Fibroblast of skin of left quadriceps (primary cell): ENCODE measurements around the gene DGKH.
"Not testable (repeated sequence)": the region's sequence is repeated elsewhere in the genome, so short reads cannot be mapped to it uniquely, and the experiment has no call there.

Source experiments
- DNase-seq, 2 experiments: peaks; one replicate each; pipeline ENCODE4 v3.0.0-alpha.2; 2013; ENCODE audit warnings: low read depth in 2 of 2

The DGKH gene

DNA sequence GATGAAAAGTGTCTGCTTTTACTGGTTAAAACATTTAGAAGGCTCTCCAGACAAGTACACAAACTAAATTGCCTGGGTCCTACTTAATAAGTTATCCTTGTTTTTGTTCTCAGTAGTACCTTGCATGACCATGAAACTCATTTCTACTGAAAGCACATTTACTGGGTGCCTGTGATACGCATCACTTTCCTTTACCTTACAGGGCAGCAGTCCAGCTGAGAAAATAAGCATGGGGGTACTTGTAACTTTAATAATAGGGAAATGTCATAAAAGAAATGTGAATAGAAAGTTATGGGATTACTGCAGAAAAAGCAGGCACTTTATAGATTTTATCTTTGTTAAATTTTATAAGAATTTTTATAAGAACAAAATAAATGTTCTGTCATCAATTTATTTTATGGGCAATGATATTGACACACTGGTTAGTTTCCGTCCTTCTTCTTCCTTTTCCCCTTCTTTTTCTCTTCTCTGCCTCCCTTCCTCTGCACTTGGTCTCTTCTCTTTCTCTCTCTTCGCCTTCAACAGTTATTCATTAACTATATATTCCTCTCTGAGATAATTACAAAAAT is 116.2 kb downstream of the DGKH start:
- no peak for DNase-seq

DNA sequence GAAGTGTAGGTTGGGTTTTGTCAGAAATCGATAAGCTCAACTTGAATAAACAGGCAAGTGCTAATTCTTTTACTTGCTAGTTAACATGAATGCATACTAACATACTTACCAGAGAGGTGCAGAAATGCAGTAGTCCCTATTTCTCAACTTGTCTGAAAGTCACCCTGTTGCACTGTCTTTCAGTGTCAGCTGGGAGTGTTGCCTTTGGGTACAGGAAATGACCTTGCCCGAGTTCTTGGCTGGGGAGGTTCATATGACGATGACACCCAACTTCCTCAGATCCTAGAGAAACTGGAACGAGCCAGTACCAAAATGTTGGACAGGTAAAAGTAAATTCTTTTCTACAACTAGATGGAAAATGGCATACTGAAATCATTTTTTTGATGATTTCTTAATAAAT is 120.0 kb downstream of the DGKH start:
- no peak for DNase-seq

DNA sequence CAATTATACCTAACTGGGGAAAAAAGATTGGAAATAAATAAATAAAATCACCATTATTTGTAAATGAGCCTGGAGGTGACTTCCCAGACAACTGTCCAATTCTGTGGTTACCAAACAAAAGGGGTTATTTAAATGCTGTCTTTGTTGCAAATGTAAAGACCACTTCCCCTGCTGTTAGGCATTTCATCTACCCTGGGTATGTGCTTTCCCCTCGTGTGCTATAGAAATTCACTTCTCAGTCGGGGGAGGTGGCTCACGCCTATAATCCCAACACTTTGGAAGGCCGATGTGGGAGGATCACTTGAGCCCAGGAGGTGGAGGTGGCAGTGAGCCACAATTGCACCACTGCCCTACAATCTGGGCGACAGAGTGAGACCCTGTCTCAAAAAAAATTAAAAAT is 121.6 kb downstream of the DGKH start:
- DNase-seq, result no peak

DNA sequence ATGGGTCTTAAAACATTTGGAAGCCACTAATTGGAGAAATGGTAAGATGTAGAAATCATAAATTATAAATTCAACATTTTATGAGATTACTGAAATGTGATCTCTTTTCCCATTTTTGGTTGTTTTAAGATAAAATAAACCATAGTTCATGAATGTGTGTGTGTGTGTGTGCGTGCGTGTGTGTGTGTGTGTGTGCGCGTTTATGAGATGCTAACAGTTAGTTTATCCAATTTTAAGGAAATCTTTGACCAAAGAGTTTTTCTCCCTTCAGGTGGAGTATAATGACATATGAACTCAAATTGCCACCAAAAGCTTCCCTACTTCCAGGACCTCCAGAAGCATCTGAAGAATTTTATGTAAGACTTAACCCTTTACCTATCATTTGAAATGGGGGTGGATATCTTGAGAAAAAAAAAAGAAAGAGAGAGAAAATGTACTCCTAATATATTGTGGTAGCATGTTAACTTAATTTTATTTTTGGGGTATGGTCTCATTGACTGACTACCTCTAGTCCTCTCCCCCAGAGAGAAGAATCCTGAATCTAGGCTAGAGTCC is 125.4 kb downstream of the DGKH start:
- DNase-seq, result no peak

DNA sequence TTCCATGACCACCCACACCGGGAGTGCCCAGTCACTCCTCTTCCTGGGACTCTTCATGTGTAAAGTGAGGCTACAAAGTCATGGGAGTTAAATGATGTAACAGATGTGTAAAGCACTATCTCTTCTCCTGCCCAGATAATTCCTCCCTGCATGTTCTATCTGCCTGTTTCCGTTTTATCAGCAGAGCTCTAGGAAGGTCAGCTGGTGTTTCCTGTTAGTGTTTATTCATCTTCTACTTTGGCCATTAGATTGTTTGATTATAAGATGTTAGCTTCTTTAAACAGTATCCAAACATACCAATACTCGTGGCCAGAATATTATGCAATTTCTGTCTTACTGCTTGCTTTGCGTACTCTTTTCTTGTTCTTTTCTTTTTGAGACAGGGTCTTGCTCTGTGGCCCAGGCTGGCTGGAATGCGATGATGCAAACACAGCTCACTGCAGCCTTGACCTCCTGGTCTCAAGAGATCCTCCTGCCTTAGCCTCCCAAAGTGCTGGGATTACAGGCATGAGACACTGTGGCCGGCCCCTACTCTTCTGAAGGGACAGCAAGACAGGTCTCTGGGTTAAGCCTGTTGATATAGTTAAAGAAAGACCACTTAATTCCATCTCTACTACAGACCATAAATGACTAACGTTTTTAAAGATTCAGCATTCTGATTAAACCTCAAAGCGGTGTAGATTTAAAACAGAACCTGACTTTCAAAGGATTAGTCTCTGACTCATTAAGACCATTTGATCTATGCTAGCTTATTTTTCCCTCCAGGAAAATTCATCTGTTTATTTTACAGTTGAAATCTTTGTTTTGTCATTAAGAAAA is 126.1 kb downstream of the DGKH start:
- peak; percentile 14 to 23 for DNase-seq

DNA sequence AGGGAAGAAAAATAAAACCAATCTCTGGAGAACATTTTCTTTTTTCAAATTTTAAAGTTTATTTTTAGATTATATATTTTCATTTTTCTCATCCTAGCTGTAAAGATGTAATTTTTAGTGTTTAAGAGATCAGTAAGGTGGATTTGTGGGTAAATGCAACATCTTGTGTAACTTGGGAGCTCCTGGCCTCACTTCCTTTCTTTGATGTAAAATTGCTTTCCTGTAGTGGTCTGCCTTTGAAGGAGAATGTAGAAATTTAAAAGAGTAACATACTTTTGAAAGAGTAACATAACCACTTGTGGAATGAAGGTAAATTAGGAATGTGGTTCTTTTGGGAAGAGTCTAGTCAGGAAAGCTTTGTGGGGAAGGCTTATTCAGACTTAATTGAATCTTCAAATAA is 127.8 kb downstream of the DGKH start:
- DNase-seq, result no peak

DNA sequence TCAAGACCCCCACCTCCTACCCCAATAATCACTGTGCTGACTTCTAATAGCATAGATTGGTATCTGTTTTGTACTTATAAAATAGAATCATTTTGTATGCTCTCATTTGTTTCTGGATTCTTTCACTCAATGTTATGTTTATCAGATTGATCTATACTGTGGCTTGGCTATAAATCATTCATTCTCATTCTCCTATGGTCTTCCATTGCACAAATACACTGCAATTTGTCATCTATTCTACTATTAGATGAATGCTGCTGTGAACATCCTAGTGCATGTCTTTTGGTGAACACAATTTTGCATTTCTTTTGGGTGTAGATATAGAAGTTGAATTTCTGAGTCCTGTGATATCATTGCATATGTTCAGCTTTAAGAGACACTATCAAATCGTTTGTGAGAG is 128.7 kb downstream of the DGKH start:
- no peak for DNase-seq

DNA sequence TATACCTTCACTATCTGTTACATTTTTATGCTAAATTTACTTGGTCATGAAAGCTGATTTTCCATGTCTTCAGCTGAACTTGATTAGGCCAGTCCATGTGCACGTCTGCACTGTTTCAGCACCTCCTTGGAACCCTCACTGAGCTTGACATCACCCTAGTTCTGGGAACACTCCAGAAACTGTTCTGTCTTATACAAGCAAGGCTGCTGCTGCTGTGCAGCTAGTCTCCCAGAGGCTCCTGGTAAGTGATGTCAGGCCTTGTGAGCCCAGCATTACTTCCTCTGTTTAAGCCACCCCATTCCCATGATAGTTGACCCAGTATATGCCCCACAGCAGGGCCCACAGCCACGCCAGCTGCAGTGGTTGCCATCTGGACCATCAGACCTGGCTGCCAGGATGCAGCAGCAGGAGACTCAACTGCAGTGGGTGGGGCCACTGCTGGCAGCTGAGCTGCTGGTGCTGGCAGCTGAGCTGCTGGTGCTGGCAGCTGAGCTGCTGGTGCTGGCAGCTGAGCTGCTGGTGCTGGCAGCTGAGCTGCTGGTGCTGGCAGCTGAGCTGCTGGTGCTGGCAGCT is 133.0 kb downstream of the DGKH start:
- no peak for DNase-seq

DNA sequence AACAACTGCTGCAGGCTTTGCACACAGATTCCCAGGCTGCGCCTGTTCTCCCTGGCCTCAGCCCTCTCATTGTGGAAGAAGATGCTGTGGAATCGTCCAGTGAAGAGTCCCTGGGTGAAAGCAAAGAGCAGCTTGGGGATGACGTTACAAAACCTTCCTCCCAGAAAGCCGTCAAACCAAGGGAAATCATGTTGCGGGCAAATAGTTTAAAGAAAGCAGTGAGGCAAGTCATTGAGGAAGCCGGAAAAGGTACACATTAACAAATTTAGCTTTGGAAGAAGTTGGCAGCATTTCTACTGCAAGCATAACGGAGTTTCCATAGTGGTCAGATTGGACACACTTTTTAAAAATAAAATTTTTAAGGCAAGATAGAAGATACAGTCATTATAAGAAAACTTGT is 140.6 kb downstream of the DGKH start:
- no peak for DNase-seq

DNA sequence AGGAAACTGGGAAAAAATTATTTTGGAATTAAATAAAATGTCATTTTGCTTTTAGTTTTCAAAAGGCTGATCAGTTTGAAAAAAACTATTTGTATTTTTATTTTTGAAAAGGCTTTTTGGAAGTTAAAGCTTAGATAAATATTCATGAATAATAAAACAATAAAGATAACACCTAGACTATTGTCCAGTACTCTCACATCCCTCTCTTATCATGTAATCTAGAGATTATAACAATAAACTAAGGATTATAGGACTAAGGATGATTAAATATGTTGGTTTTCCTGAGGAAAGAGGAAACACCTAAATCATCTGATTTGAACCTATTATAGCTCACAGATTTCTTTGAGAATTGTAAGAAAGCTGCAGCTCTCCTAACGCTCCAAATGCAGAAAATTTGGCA is 142.1 kb downstream of the DGKH start:
- DNase-seq, result no peak

DNA sequence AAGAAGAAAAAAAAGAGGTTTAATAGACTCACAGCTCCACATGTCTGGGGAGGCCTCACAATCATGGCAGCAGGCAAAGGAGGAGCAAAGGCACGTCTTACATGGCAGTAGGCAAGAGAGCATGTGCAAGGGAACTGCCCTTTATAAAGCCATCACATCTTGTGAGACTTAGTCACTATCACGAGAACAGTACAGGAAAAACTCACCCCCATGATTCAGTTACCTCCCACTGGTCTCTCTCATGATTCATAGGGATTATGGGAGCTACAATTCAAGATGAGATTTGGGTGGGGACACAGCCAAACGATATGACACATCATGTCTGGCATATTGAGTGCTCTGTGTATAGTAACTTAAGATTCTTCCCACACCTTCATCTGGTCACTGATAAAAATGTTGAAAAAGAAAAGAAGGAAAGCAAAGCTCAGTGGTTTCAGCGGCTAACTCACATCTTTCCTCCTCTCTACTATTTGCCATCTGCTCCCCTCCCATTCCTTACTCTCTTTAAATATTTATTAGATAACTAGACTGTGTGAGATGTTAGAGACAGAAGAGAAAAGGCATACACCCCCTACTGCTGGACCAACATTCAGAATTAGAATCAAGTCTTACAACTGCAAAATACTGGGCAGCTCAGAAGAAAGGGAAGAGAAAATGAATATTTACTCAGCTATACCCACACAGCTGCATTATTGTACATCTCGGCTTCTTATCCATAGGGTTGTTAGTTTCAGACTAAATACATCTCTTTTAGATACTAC is 163.4 kb downstream of the DGKH start:
- no peak for DNase-seq

DNA sequence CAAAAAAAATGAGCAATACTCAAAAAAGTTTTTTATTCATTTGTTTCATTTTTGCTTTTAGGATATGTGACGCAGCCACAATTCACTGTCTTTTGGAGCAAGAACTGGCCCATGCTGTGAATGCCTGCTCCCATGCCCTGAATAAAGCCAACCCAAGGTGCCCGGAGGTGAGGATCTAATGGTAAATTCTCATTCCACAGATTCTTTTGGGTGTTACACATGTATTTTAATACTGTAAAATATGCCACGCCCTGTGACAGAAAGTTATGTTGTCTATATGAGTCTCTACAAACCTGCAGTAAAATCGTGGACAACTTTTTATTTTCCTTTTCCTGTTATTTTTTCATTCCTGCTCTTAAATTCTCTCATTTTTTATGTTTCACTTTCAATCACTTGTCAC is 166.0 kb downstream of the DGKH start:
- no peak for DNase-seq

DNA sequence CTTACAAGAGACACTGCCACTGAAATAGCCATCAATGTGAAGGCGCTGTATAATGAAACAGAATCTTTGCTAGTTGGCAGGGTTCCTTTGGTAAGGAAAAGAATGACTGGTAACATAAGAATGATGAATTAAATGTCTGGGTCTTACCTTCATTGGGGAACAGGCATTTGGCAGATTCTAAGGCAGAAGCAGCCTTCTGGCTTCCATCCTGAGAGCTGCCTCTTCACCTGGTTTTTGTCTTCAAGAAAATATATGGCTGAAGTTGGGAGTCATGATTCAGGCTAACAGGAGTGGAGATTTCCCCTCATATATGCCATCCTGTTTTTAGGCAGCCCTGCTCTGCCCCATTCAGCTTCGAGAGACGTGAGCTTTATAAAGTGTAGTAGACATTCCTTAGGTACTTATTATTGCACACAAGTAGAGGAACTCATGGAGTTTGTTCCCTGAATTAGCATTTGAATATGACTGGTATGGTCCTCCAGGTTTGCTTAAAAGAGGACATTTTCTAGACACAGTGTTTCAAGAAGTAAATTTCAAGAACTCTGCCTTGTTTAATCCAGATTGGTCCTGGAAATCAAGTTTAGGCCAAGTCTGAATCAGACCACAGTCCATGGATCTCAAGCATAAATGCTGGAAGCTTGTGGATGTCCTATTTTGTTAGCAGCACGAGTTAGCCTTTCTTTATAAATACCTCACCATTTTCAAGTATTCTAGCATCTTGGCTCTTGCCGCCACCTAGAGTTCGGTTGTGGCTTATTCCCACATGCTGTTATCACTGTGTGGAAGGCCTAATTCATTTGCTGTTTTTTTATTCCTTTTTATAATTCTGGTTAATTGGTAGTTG is 167.4 kb downstream of the DGKH start:
- DNase-seq, result peak; percentile 9 to 13

DNA sequence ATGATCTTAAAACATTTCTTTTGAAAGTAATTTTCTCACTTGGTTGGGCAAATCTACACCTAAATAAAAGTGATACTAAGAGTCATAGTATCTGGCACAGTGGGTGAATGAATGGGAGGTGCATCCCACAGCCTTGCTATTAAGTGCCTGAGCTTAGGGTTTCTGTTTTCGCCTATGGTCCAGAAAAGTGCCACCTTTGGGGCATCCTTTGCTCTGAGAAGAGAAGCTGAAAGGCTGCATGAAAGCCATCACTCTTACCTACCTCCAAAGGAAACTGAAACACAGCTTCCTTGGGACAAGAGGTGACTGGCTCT is 167.9 kb downstream of the DGKH start:
- DNase-seq, result no peak

DNA sequence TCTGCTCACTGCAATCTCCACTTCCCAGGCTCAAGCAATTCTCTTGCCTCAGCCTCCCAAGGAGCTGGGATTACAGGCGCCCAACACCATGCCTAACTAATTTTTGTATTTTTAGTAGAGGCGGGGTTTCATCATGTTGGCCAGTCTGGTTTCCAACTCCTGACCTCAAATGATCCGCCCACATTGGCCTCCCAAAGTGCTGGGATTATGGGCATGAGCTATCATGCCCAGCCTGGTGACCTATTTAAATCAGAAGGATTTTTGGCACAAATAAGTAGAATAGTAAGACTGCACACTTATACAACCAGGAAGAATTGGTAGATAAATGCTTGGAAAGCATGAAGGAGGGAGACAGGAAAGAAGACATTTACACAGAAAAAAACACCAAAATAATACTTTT is 170.1 kb downstream of the DGKH start:
- no peak for DNase-seq

DNA sequence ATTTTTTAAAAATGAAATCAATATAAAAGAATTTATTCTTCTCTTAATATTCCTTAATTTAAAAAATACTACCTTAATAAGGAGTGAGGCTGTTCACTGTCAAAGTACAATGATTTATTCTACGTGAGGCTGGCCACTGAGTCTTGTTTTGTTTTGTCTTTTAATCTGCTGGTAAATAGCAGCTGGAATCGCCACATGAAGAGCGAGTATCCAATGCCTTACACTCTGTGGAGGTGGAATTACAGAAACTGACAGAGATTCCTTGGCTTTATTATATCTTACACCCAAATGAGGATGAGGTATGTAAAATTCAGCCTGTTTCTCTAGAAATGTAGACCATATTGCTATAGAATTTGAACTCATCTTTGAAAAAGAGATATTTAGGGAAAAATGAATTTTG is 170.6 kb downstream of the DGKH start:
- DNase-seq, result no peak

DNA sequence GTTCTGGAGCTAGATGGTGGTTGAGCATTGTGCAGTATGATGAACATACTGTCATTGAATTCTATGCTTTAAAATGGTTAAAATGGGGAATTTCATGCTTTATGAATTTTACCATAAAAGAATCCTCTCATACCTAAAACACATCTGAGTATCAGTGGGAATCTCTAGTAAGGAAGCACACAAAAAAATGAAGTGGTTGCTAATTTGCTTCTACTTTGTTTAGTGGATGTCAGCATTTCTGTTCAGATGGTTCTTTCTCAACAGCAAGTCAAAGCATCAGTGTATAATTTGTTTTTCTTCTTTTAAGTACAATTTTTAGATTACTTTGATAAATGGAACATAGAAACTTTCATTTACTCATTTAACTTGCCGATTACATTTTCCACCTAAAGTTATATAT is 171.4 kb downstream of the DGKH start:
- no peak for DNase-seq

DNA sequence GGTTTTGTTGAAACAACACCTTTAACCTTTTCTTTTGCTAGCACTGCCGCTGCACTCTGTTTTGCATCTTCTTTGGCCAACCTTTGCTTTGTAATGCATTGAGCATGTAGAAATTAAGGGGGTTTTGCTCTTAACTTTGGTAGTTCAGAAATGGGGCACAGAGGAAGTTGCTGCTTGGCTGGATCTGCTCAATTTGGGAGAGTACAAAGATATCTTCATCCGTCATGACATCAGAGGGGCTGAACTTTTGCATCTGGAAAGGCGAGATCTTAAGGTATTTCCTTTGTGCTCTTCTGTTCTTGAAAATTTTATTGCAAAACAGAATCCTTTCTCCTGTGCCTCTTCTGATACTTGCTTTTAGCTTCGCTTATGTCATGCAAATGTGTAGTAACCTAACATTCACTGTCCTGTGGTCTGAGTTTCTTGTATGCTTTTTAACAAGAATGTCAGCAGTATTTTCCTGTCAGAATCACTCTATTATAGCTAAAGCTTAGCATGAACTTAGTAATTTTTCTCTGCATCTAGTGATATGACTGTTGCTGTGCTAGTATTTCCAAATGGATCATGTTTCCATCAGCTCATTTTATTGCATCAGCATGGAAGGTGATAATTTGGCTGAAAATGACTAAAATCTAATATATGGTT is 172.8 kb downstream of the DGKH start:
- DNase-seq, result no peak

DNA sequence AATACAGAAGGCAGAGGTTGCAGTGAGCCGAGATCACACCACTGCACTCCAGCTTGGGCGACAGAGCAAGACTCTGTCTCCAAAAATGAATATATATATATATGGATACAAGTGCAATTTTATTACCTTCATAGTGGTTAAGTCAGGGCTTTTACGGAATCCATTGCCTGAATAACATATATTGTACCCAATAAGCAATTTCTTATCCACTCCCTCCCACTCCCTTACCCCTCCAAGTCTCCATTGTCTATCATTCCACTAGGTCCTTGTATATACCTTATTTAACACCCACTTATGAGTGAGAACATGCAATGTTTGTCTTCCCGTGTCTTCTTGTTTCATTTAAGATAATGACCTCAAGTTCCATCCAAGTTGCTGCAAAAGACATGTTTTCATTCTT is 175.2 kb downstream of the DGKH start:
- no peak for DNase-seq

DNA sequence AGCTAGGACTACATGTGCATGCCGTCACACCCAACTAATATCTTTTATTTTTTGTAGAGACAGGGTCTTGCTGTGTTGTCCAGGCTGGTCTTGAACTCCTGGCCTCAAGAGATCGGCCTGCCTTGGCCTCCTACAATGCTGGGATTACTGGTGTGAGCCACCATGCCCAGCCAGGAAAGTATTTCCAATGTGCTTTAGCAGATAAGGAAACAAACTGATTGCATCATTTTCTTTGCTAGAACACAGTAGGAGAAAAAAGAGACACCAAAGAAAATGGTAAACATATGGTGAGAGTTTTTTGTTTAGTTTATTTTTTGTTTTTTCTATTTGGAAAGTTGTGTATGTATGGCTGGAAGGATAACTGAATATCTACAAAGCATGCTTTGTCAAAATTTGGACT is 176.6 kb downstream of the DGKH start:
- DNase-seq, result no peak

DNA sequence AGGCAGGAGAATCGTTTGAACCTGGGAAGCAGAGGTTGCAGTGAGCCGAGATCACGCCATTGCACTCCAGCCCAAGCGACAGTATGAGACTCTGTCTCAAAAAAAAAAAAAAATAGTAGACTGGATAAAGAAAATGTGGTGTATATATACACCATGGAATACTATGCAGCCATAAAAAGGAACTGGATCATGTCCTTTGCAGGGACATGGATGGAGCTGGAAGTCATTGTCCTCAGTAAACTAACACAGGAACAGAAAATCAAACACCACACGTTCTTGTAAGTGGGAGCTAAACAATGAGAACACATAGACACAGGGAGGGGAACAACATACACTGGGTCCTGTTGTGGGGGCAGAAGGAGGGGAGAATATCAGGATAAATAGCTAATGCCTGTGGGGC is 178.3 kb downstream of the DGKH start:
- DNase-seq, result not testable (repeated sequence)
